ENCODE data around the gene UNG. TPM values are rescaled to one million over a fixed set of nuclear protein-coding genes. Genes with fewer than 3 reads are reported as not detected.

UNG gene
- total RNA-seq, 1 donor from 2014 or later = 32.4 TPM

GRCh38 chr12:109157986-109158385, 60.6 kb downstream of the UNG start:
- Mint-ChIP-seq H3K4me3 (ENCODE audit: unreplicated experiment) (no peak overlapping the region), H3K27me3 (ENCODE audit: unreplicated experiment) (peaks cover 3% of the 10 kb centered on the region), H3K4me1 (ENCODE audit: low read depth, unreplicated experiment) (no peaks in the 10 kb centered on the region), H3K27ac (ENCODE audit: unreplicated experiment) (no peak overlapping the region), H3K36me3 (ENCODE audit: unreplicated experiment) (no peaks in the 10 kb centered on the region), H3K9me3 (ENCODE audit: unreplicated experiment) (peaks cover 2% of the 10 kb centered on the region)
- DNase-seq = no peak
- no peak for TF ChIP-seq CTCF (IDR thresholded peaks at IDR 0.05; ENCODE audit: partially characterized antibody, unreplicated experiment)

- H3K27ac Mint-ChIP-seq (ENCODE audit: unreplicated experiment) = no peak overlapping the region
- H3K27me3 Mint-ChIP-seq (ENCODE audit: unreplicated experiment) = peaks cover 4% of the 10 kb centered on the region
Measured at GRCh38 chr12:109160433-109160832, 63.0 kb downstream of the UNG start.

More at GRCh38 chr12:109160433-109160832, 63.0 kb downstream of the UNG start:
- Mint-ChIP-seq H3K9me3 (ENCODE audit: unreplicated experiment) (no peaks in the 10 kb centered on the region), H3K4me1 (ENCODE audit: low read depth, unreplicated experiment) (no peaks in the 10 kb centered on the region), H3K4me3 (ENCODE audit: unreplicated experiment) (no peak overlapping the region), H3K36me3 (ENCODE audit: unreplicated experiment) (no peaks in the 10 kb centered on the region)
- no peak for DNase-seq
- TF ChIP-seq CTCF (IDR thresholded peaks at IDR 0.05; ENCODE audit: partially characterized antibody, unreplicated experiment) = no peak

Other genes with a start within 250 kb of the UNG start
- 28.2 TPM for gene SSH1, start 240.0 kb upstream of the UNG start, total RNA-seq (ENCODE audit: unreplicated experiment)
- not detected for gene DAO, start 217.5 kb upstream of the UNG start, total RNA-seq (ENCODE audit: unreplicated experiment)
- gene SVOP, start 76.5 kb upstream of the UNG start, total RNA-seq (ENCODE audit: unreplicated experiment) = 79.3 TPM
- 14.4 TPM for gene USP30, start 45.0 kb upstream of the UNG start, total RNA-seq (ENCODE audit: unreplicated experiment)
- 16.4 TPM for gene ALKBH2, start 4.1 kb upstream of the UNG start, total RNA-seq (ENCODE audit: unreplicated experiment)
- 3.8 TPM for gene ACACB, start 19.0 kb downstream of the UNG start, total RNA-seq (ENCODE audit: unreplicated experiment)
- gene FOXN4, start 211.7 kb downstream of the UNG start, total RNA-seq (ENCODE audit: unreplicated experiment) = 0.61 TPM